ENCODE results near the gene NBEA. TPM values are rescaled to one million over a fixed set of nuclear protein-coding genes. Genes with fewer than 3 reads are reported as not detected.
"Not testable (repeated sequence)": the region's sequence is repeated elsewhere in the genome, so short reads cannot be mapped to it uniquely, and the experiment has no call there.

The NBEA gene
- total RNA-seq, 1 donor from 2014 or later: 6.1 TPM

GRCh38 chr13:35664747-35665146 lies 722.7 kb downstream of the NBEA start:
- Histone ChIP-seq H3K4me3 (ENCODE audit: low read depth, low read length) (no peak overlapping the region), H3K36me3 (ENCODE audit: control insufficient read depth, insufficient read depth, low read length) (no peaks in the 10 kb centered on the region), H3K27me3 (ENCODE audit: control insufficient read depth, insufficient read depth, low read length) (no peaks in the 10 kb centered on the region)
- DNase-seq (ENCODE audit: low read depth): no peak
- TF ChIP-seq, protein P1, sequence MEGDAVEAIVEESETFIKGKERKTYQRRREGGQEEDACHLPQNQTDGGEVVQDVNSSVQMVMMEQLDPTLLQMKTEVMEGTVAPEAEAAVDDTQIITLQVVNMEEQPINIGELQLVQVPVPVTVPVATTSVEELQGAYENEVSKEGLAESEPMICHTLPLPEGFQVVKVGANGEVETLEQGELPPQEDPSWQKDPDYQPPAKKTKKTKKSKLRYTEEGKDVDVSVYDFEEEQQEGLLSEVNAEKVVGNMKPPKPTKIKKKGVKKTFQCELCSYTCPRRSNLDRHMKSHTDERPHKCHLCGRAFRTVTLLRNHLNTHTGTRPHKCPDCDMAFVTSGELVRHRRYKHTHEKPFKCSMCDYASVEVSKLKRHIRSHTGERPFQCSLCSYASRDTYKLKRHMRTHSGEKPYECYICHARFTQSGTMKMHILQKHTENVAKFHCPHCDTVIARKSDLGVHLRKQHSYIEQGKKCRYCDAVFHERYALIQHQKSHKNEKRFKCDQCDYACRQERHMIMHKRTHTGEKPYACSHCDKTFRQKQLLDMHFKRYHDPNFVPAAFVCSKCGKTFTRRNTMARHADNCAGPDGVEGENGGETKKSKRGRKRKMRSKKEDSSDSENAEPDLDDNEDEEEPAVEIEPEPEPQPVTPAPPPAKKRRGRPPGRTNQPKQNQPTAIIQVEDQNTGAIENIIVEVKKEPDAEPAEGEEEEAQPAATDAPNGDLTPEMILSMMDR (IDR thresholded peaks at IDR 0.05; ENCODE audit: insufficient read depth, low read length, poor library complexity, severe bottlenecking): no peak

DNA sequence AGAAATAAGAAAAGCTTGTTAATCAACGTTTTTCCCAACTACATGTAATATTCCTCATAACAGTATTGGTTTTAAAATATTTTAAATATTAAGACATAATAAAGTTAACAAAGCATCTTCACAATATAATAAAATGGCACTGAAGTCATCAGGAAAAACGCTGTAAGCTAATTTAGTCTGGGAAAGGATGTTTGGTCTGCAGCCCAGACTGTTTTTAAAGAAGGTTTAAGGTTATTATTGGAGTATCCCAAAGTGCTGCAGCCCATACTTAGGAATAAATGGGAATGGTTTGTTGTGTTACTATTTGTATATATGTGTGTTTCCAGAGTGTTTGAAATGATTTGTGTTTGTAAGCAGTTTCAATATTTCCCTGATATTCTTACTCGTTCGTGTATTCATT lies 727.3 kb downstream of the NBEA start:
- no peaks in the 10 kb centered on the region for H3K36me3 ChIP-seq (ENCODE audit: control insufficient read depth, insufficient read depth, low read length)
- no peaks in the 10 kb centered on the region for H3K27me3 ChIP-seq (ENCODE audit: control insufficient read depth, insufficient read depth, low read length)
- TF ChIP-seq, protein P1 (IDR thresholded peaks at IDR 0.05; ENCODE audit: insufficient read depth, low read length, poor library complexity, severe bottlenecking): no peak
- no peak overlapping the region for H3K4me3 ChIP-seq (ENCODE audit: low read depth, low read length)
- DNase-seq (ENCODE audit: low read depth): no peak

- no peak for DNase-seq (ENCODE audit: low read depth)
- Histone ChIP-seq H3K36me3 (ENCODE audit: control insufficient read depth, insufficient read depth, low read length) (no peaks in the 10 kb centered on the region), H3K4me3 (ENCODE audit: low read depth, low read length) (no peak overlapping the region), H3K27me3 (ENCODE audit: control insufficient read depth, insufficient read depth, low read length) (no peaks in the 10 kb centered on the region)
- TF ChIP-seq, protein P1 (IDR thresholded peaks at IDR 0.05; ENCODE audit: insufficient read depth, low read length, poor library complexity, severe bottlenecking): no peak
Measured at GRCh38 chr13:35672611-35673010, 730.5 kb downstream of the NBEA start.

GRCh38 chr13:35675651-35676050 lies 733.6 kb downstream of the NBEA start:
- Histone ChIP-seq H3K36me3 (ENCODE audit: control insufficient read depth, insufficient read depth, low read length) (no peaks in the 10 kb centered on the region), H3K27me3 (ENCODE audit: control insufficient read depth, insufficient read depth, low read length) (no peaks in the 10 kb centered on the region), H3K4me3 (ENCODE audit: low read depth, low read length) (no peak overlapping the region)
- TF ChIP-seq, protein P1 (IDR thresholded peaks at IDR 0.05; ENCODE audit: insufficient read depth, low read length, poor library complexity, severe bottlenecking): no peak
- no peak for DNase-seq (ENCODE audit: low read depth)

GRCh38 chr13:35677863-35678262 lies 735.8 kb downstream of the NBEA start:
- DNase-seq (ENCODE audit: low read depth); H3K36me3 ChIP-seq (ENCODE audit: control insufficient read depth, insufficient read depth, low read length); H3K4me3 ChIP-seq (ENCODE audit: low read depth, low read length); H3K27me3 ChIP-seq (ENCODE audit: control insufficient read depth, insufficient read depth, low read length): not testable (repeated sequence)

DNA sequence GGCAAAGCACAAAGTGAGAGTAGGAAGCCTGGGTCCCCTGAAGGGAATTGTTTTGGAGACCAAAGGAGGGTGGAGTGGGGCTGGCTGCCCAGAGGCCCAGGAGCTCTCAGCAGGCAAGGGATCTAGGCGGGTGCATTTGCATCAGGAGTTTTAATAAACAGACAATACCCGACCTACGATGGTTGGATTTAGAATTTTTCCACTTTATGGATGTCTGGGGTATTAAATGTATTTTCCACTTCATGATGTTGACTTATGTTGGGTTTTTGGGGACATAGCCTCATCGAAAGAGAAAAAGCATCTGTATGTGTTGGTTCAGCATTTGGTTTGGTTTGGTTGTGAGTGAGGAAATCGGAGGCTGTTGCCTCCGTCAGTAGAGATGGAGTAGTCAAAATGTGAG lies 739.6 kb downstream of the NBEA start:
- no peak for DNase-seq (ENCODE audit: low read depth)
- Histone ChIP-seq H3K4me3 (ENCODE audit: low read depth, low read length) (no peak overlapping the region), H3K27me3 (ENCODE audit: control insufficient read depth, insufficient read depth, low read length) (no peaks in the 10 kb centered on the region), H3K36me3 (ENCODE audit: control insufficient read depth, insufficient read depth, low read length) (no peaks in the 10 kb centered on the region)
- TF ChIP-seq, protein P1 (IDR thresholded peaks at IDR 0.05; ENCODE audit: insufficient read depth, low read length, poor library complexity, severe bottlenecking): no peak

Data from kidney epithelial cell (primary cell).